Prostate gland (tissue), 2 donors: ENCODE data around the gene FGF13. TPM values are rescaled to one million over a fixed set of nuclear protein-coding genes. Genes with fewer than 3 reads are reported as not detected.

ENCODE experiments used
- DNase-seq: peaks from one replicate; pipeline ENCODE4 v3.0.0-alpha.2; 2019; ENCODE audit warnings: low spot score
- H3K27ac ChIP-seq, 2 donors: fragments of 200-600 bp; sonication (generic); 2 replicates each; pipeline ENCODE4 v1.5.1; 2017 to 2019
- H3K27me3 ChIP-seq: fragments of 200-600 bp; sonication (generic); replicated peaks from 2 replicates; pipeline ENCODE4 v1.5.1; 2019; ENCODE audit not compliant: insufficient read depth
- H3K36me3 ChIP-seq, 2 donors: fragments of 200-600 bp; sonication (generic); 1 replicate in 1 of 2; 2 replicates in 1 of 2; pipeline versions ENCODE4 v1.5.1 to v1.8.1; 2017 to 2019
- H3K4me1 ChIP-seq: fragments of 200-600 bp; sonication (generic); replicated peaks from 2 replicates; pipeline ENCODE4 v1.5.1; 2019
- H3K4me3 ChIP-seq, 2 donors: fragments of 200-600 bp; sonication (generic); 2 replicates each; pipeline ENCODE4 v1.5.1; 2017 to 2019
- H3K9me3 ChIP-seq: fragments of 200-600 bp; sonication (generic); 2 replicates; pipeline ENCODE4 v1.5.1; 2017
- CTCF ChIP-seq, 4 experiments: fragments of 200-600 bp in 2 of 4; fragments of 450-650 bp in 2 of 4; sonication (generic) in 2 of 4; IDR thresholded peaks; 1 replicate in 3 of 4; 2 replicates in 1 of 4; pipeline ENCODE4 v1.5.1; 2016 to 2019; ENCODE audit warnings: antibody characterized with exemption in 4 of 4, mild to moderate bottlenecking in 2 of 4, moderate library complexity in 2 of 4
- POLR2A ChIP-seq: fragments of 450-650 bp; IDR thresholded peaks from one replicate; pipeline ENCODE4 v1.6.1; 2016; ENCODE audit warnings: antibody characterized with exemption, mild to moderate bottlenecking
- POLR2AphosphoS5 ChIP-seq: sonication (generic); formaldehyde crosslinking; IDR thresholded peaks from one replicate; pipeline ENCODE4 v1.6.1; 2017; ENCODE audit warnings: antibody characterized with exemption
- WGBS: methylation state at CpG from one replicate; pipeline ENCODE4 v1.1.5; 2018; 5-methylcytosine and 5-hydroxymethylcytosine counted together
- intact Hi-C: fragments of 100-400 bp; cut with DNase I; formaldehyde crosslinking; loops from one replicate; pipeline ENCODE4 v1.14.2; 2022
- total RNA-seq, 2 donors: library from RNA; depleted of rRNA; stranded (reverse); fragments of >200 nt; gene quantifications; one replicate each; pipeline ENCODE4 v1.1.0, GENCODE V29; 2016

The FGF13 gene
- total RNA-seq, 2 donors from 2014 or later: 18.0 to 22.4 TPM

- Histone ChIP-seq H3K36me3 (no peaks in the 10 kb centered on the region), H3K27ac (no peak overlapping the region), H3K4me3 (no peak overlapping the region), H3K9me3 (no peaks in the 10 kb centered on the region), H3K4me1 (no peaks in the 10 kb centered on the region), H3K27me3 (no peaks in the 10 kb centered on the region)
- no peak for TF ChIP-seq POLR2A
- TF ChIP-seq CTCF (IDR thresholded peaks at IDR 0.05): no peak
- TF ChIP-seq POLR2AphosphoS5: no peak
- intact Hi-C loops: no loop called here
- WGBS: 53% methylated on average over 3 of the region's 3 CpGs
- no peak for DNase-seq
Observed at GRCh38 chrX:138719396-138719795, 7.9 kb upstream of the FGF13 start.

- no peaks in the 10 kb centered on the region for H3K36me3 ChIP-seq
- H3K9me3 ChIP-seq: no peaks in the 10 kb centered on the region
- intact Hi-C loops: no loop called here
- no peak overlapping the region for H3K4me3 ChIP-seq
- no peaks in the 10 kb centered on the region for H3K4me1 ChIP-seq
- TF ChIP-seq CTCF (IDR thresholded peaks at IDR 0.05) (no peak), POLR2AphosphoS5 (no peak), POLR2A (no peak)
- no peak overlapping the region for H3K27ac ChIP-seq
- DNase-seq: peak; percentile 4
- H3K27me3 ChIP-seq: no peaks in the 10 kb centered on the region
- WGBS: 50% methylated on average over 1 of the region's 1 CpG
Observed at GRCh38 chrX:138718941-138719340, 7.4 kb upstream of the FGF13 start.

DNA sequence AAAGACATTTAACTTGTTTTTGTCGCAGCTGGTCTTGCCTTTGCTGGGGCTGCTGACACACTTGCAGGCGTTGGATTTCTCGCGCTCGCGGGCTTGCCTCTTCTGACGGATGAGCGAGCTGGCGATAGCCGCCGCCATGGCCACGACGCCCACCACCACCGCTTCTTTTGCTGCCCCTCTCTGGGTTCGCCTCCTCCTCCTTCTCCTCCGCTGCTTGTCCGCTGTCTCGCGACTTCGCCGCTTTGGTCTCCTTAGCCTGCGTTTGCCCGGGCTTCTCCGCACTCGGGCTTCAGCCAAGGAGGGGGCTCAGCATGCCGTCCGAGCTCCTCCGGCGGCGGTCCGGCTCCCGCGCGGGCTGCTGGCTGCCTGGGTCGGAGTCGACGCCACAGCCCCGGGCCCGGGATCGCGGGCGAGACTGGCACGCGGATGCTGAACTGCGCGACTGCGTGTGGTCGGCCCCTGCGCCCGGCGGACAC lies 613 bp downstream of the FGF13 start:
- intact Hi-C loops: no loop called here
- DNase-seq: no peak

GRCh38 chrX:138709886-138710791 lies 1.4 kb downstream of the FGF13 start:
- DNase-seq: peak; percentile 3
- intact Hi-C loops: no loop called here
- Histone ChIP-seq H3K27ac (no peak overlapping the region), H3K4me3 (peak overlapping the region; percentile 35 to 39), H3K9me3 (no peaks in the 10 kb centered on the region), H3K36me3 (no peaks in the 10 kb centered on the region), H3K27me3 (no peaks in the 10 kb centered on the region), H3K4me1 (no peaks in the 10 kb centered on the region)
- TF ChIP-seq POLR2AphosphoS5 (no peak), CTCF (IDR thresholded peaks at IDR 0.05) (no peak), POLR2A (no peak)
- 3% methylated on average over 24 of the region's 25 CpGs for WGBS

More for the DNA sequence above, 613 bp downstream of the FGF13 start:
- Histone ChIP-seq H3K36me3 (no peaks in the 10 kb centered on the region), H3K4me1 (no peaks in the 10 kb centered on the region), H3K4me3 (peak overlapping the region; percentile 35 to 39), H3K27ac (no peak overlapping the region), H3K9me3 (no peaks in the 10 kb centered on the region), H3K27me3 (no peaks in the 10 kb centered on the region)
- TF ChIP-seq CTCF (IDR thresholded peaks at IDR 0.05) (no peak), POLR2AphosphoS5 (no peak), POLR2A (no peak)
- WGBS: 0% methylated on average over 28 of the region's 51 CpGs

DNA sequence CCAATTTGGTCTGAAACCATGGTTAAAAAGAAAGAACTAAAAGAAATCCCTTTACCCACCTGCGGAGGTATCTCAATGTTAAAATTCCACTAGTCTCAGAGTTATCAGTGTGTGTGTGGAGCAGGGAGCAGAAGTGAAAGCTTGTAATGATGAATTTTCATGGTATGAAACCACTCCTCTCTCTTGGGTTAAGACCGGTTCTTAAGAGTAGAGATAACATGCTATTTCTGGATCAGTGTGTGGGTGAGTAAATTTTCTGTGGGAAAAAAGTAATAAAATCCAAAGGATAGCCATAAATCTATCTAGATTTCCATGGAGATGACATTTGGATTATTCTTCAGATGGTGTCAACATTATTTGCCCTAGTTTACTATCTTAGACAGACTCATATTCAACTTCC lies 3.2 kb downstream of the FGF13 start:
- no peak overlapping the region for H3K27ac ChIP-seq
- no peaks in the 10 kb centered on the region for H3K27me3 ChIP-seq
- no peak for DNase-seq
- H3K4me3 ChIP-seq: no peak overlapping the region
- intact Hi-C loops: no loop called here
- no peaks in the 10 kb centered on the region for H3K4me1 ChIP-seq
- WGBS: 61% methylated on average over 2 of the region's 2 CpGs
- H3K9me3 ChIP-seq: no peaks in the 10 kb centered on the region
- no peaks in the 10 kb centered on the region for H3K36me3 ChIP-seq
- TF ChIP-seq CTCF (IDR thresholded peaks at IDR 0.05): no peak
- no peak for TF ChIP-seq POLR2A
- no peak for TF ChIP-seq POLR2AphosphoS5
